Peyer's patch (tissue), 4 donors: Measurements from ENCODE around the gene CFC1B. TPM values are rescaled to one million over a fixed set of nuclear protein-coding genes. Genes with fewer than 3 reads are reported as not detected.
A peak's percentile ranks its signal among the peaks of the same experiment; 100 is the strongest.
"Not testable (repeated sequence)": the region's sequence is repeated elsewhere in the genome, so short reads cannot be mapped to it uniquely, and the experiment has no call there.

ENCODE experiments used
- DNase-seq, 3 donors: peaks; one replicate each; pipeline ENCODE4 v3.0.0-alpha.2; 2017 to 2019
- H3K27ac ChIP-seq, 4 donors: fragments of 200-600 bp; sonication (generic); one replicate each; pipeline ENCODE4 v1.5.1; 2016 to 2019
- H3K27me3 ChIP-seq, 2 donors: fragments of 200-600 bp; sonication (generic); one replicate each; pipeline ENCODE4 v1.5.1; 2019
- H3K36me3 ChIP-seq, 3 donors: fragments of 200-600 bp; sonication (generic); one replicate each; pipeline ENCODE4 v1.5.1; 2016 to 2019
- H3K4me1 ChIP-seq, 4 donors: fragments of 200-600 bp; sonication (generic); one replicate each; pipeline ENCODE4 v1.5.1; 2016 to 2019
- H3K4me3 ChIP-seq, 4 donors: fragments of 200-600 bp; sonication (generic); 1 replicate in 3 of 4; 2 replicates in 1 of 4; pipeline ENCODE4 v1.5.1; 2016 to 2019; ENCODE audit warnings: mild to moderate bottlenecking in 1 of 4
- H3K9me3 ChIP-seq, 4 donors: fragments of 200-600 bp; sonication (generic); one replicate each; pipeline ENCODE4 v1.5.1; 2016 to 2019; ENCODE audit warnings: mild to moderate bottlenecking in 1 of 4
- small RNA-seq, 2 donors: library from RNA; depleted of rRNA; stranded (forward); fragments of <200 nt; gene quantifications; one replicate each; pipeline ENCODE3, GENCODE V24; 2016
- total RNA-seq, 4 donors: library from RNA; depleted of rRNA; stranded (reverse); fragments of >200 nt; gene quantifications; one replicate each; pipeline ENCODE4 v1.1.0, GENCODE V29; 2016

The CFC1B gene
- total RNA-seq, 4 donors from 2014 or later, result not detected

- H3K9me3 ChIP-seq, H3K36me3 ChIP-seq, DNase-seq, H3K27ac ChIP-seq, H3K4me3 ChIP-seq, H3K27me3 ChIP-seq, H3K4me1 ChIP-seq: not testable (repeated sequence)
These were observed 22.9 kb downstream of the CFC1B start for GRCh38 chr2:130543785-130544528.

GRCh38 chr2:130544978-130545377 is 24.0 kb downstream of the CFC1B start:
- not testable (repeated sequence) for H3K4me1 ChIP-seq, H3K4me3 ChIP-seq, H3K27ac ChIP-seq, H3K9me3 ChIP-seq, H3K36me3 ChIP-seq, H3K27me3 ChIP-seq, DNase-seq

DNA sequence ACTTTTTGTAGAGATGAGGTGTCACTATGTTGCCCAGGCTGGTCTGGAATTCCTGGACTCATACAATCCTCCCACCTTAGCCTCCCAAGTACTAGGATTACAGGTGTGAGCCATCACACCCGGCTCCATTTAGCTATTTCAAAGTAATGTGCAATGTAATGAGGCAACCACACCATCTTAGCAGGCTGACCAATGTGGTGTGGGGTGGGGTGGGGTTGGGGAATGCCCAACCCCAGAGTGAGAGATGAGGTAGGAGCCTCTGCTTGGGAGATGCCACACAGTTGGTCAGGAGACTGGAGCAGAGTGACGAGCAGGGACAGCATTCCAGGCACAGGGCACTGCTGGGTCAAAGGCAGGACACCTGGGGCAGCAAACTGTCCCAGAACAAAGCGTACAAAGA is 27.4 kb downstream of the CFC1B start:
- H3K4me3 ChIP-seq, result not testable (repeated sequence)

GRCh38 chr2:130549475-130549874 is 28.5 kb downstream of the CFC1B start:
- H3K36me3 ChIP-seq, H3K9me3 ChIP-seq, H3K27me3 ChIP-seq, H3K4me1 ChIP-seq, H3K27ac ChIP-seq, H3K4me3 ChIP-seq, DNase-seq: not testable (repeated sequence)

More for the DNA sequence above, 27.4 kb downstream of the CFC1B start:
- not testable (repeated sequence) for H3K36me3 ChIP-seq, H3K4me1 ChIP-seq, DNase-seq, H3K9me3 ChIP-seq, H3K27ac ChIP-seq, H3K27me3 ChIP-seq

DNA sequence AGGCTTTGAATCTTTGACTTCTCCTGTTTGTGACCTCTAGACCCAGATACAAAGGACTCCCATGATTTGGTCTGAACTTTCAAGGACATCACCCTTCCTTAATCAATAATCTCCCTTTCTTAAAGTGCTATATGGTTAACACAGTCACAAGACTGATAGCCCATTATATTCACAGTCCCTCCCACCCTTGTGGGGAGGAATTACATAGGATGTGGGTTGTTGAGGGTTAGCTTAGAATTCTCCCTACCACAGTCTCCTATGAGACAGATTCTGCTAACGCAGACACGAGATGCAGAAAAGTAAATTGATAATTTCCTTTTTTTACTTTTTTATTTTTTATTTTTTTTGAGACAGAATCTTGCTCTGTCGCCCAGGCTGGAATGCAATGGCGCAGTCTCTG is 33.2 kb downstream of the CFC1B start:
- H3K36me3 ChIP-seq, DNase-seq, H3K27me3 ChIP-seq, H3K9me3 ChIP-seq, H3K27ac ChIP-seq, H3K4me1 ChIP-seq, H3K4me3 ChIP-seq: not testable (repeated sequence)

DNA sequence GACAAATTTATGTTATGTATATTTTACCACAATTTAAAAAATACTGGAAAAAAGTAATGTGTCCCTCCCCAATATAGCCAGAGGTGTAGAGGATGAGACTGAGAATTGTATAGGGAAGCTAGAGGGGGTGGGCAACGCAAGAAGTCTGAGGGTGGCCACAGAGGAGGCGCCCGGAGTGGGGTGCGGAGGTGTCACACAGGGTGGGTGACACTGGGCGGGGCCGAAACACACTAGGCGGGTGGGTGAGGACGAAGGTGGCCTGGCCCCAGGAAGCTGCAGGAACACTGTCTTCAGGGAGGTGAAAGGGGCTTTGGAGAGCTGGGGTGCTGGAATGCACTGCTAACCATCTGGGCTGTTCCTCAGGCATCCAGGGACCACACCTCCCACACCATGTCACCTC is 35.4 kb downstream of the CFC1B start:
- H3K4me3 ChIP-seq, H3K9me3 ChIP-seq, H3K27me3 ChIP-seq, H3K36me3 ChIP-seq, H3K4me1 ChIP-seq, DNase-seq, H3K27ac ChIP-seq: not testable (repeated sequence)

- H3K4me3 ChIP-seq, H3K4me1 ChIP-seq, H3K27me3 ChIP-seq, DNase-seq, H3K27ac ChIP-seq, H3K36me3 ChIP-seq, H3K9me3 ChIP-seq: not testable (repeated sequence)
These were observed 45.1 kb downstream of the CFC1B start for GRCh38 chr2:130566165-130566564.

GRCh38 chr2:130571929-130572328 is 50.9 kb downstream of the CFC1B start:
- H3K4me1 ChIP-seq, H3K4me3 ChIP-seq, H3K9me3 ChIP-seq, DNase-seq, H3K36me3 ChIP-seq, H3K27me3 ChIP-seq, H3K27ac ChIP-seq: not testable (repeated sequence)

DNA sequence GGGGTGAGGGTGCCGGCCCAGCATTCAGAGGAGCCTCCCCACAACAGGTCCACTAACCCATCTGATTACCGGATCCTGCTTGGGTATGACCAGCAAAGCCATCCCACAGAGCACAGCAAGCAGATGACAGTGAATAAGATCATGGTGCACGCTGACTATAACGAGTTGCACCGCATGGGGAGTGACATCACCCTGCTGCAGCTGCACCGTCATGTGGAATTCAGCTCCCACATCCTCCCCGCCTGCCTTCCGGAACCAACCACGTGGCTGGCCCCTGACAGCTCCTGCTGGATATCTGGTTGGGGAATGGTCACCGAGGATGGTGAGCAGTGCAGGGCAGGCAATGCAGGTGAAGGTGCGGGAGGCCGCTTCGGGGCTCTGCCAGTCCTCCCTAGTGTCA is 53.2 kb downstream of the CFC1B start:
- peak in 1 of 3 donors; percentile 9 for DNase-seq

DNA sequence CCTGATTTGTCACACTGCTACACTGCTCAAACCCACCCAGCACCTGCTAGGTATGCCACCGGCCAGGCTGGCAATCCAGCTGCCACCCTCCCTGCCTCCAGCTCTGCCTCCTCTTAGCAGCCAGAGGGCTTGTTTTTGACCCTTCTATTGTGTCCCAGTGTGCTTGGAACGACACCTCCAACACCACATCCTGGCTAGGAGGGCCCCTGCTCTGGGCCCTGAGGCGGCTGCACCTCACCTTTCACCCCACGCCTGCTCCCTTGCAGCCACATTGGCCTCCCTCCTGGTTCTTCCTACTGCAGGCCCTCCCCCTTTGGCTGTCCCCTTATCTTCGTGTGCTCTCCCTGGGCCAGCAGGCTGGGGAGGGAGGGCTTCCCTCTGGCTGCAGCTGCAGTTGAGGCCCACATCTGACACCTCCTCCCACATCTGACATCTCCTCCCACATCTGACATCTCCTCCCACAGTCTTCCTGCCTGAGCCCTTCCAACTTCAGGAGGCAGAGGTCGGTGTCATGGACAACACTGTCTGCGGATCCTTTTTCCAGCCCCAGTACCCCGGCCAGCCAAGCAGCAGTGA is 55.3 kb downstream of the CFC1B start:
- not testable (repeated sequence) for H3K4me1 ChIP-seq, H3K36me3 ChIP-seq, DNase-seq, H3K9me3 ChIP-seq, H3K27ac ChIP-seq, H3K4me3 ChIP-seq, H3K27me3 ChIP-seq

More for the DNA sequence above, 53.2 kb downstream of the CFC1B start:
- not testable (repeated sequence) for H3K4me1 ChIP-seq, H3K27ac ChIP-seq, H3K27me3 ChIP-seq, H3K9me3 ChIP-seq, H3K36me3 ChIP-seq, H3K4me3 ChIP-seq

GRCh38 chr2:130577559-130577958 is 56.5 kb downstream of the CFC1B start:
- DNase-seq, H3K27ac ChIP-seq, H3K36me3 ChIP-seq, H3K4me1 ChIP-seq, H3K27me3 ChIP-seq, H3K4me3 ChIP-seq, H3K9me3 ChIP-seq: not testable (repeated sequence)

Small RNA genes within 50 kb of the gene (small RNA-seq; reads per million reads assigned to genes)
- gene RF00017 (0 reads per million in 2 donors), gene RNU6-473P (0 reads per million in 2 donors)

Other genes starting within 250 kb of the CFC1B start
- 10 to 100 TPM; 41.9 to 99.9 (median 62.8) TPM for gene IMP4, start 178.3 kb upstream of the CFC1B start, total RNA-seq
- 100 to 1,000 TPM; 137 to 208 (median 169) TPM for gene PTPN18, start 165.2 kb upstream of the CFC1B start, total RNA-seq
- under 1 TPM in 1 of 4 donors, not detected in 3; 0.53 TPM for gene POTEI, start 11.9 kb upstream of the CFC1B start, total RNA-seq
- not detected for gene CFC1, start 78.4 kb downstream of the CFC1B start, total RNA-seq
- gene POTEJ, start 90.2 kb downstream of the CFC1B start, total RNA-seq, result 1 to 10 TPM in 1 of 4 donors, not detected in 3; 1.7 TPM
- not detected for gene GPR148, start 207.8 kb downstream of the CFC1B start, total RNA-seq
- gene AMER3, start 234.3 kb downstream of the CFC1B start, total RNA-seq, result 1 to 10 TPM in 1 of 4 donors, under 1 TPM in 2, not detected in 1; 0.13 to 1.1 (median 0.70) TPM